Right lobe of liver (tissue), 4 donors: ENCODE results near the gene GLOD5.

Experiments
- CTCF ChIP-seq, 4 donors: fragments of 200-600 bp in 3 of 4; fragments of 450-650 bp in 1 of 4; IDR thresholded peaks; one replicate each; pipeline versions ENCODE4 v1.5.1 to v1.8.0; 2016 to 2022; ENCODE audit warnings: antibody characterized with exemption in 4 of 4, mild to moderate bottlenecking in 2 of 4
- POLR2A ChIP-seq: fragments of 450-650 bp; IDR thresholded peaks from one replicate; pipeline ENCODE4 v1.6.1; 2017; ENCODE audit warnings: antibody characterized with exemption, mild to moderate bottlenecking
- donor health status: DM: no; HTN: no; CAD: no.
- donor health status: DM: no; HTN: no; CAD: no.
- donor health status: DM: no; HTN: yes; CAD: no.

- TF ChIP-seq CTCF (IDR thresholded peaks at IDR 0.05) (no peak), POLR2A (no peak)
These were observed 11.1 kb downstream of the GLOD5 start for GRCh38 chrX:48772602-48773001.
